ENCODE data around the gene LINGO4. TPM values are rescaled to one million over a fixed set of nuclear protein-coding genes. Genes with fewer than 3 reads are reported as not detected.

LINGO4 gene
- total and polyA plus RNA-seq, 2 of the 13 experiments (the other 11 are each of a cell fraction or from before 2014, with no cell fraction given) = 0.02 to 0.05 TPM

DNA sequence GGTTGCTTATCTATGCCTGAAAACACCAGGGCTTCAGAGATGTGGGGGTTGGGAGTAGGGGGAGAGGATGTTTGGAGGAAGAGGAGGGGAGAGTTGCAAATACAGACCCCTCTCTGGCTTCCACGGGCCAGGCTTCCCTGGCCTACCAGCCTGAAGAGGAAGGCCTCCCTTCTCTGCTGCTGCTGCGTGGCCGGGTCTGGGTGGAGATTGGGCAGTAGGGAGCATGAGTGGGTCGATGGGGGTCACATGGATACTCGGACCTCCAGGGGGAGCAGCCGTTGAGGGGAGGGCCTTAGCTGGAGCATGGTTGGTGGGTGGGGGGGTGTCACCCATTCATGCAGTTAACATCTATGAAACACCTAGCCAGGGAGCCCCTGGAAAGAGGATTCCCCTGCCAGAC is 24.8 kb upstream of the LINGO4 start:
- CTCF ChIA-PET (ENCODE audit: low intra/inter-chr PET ratio, low total read pairs) = no interaction called here
- H3K27ac ChIP-seq (ENCODE audit: extremely low read length, insufficient read depth, low read length) = no peak overlapping the region
- no peaks in the 10 kb centered on the region for H4K20me1 ChIP-seq (ENCODE audit: insufficient read depth, low read length)
- H3K79me2 ChIP-seq (ENCODE audit: insufficient read depth, low read length) = no peaks in the 10 kb centered on the region
- 82% methylated on average over 3 of the region's 6 CpGs for WGBS (ENCODE audit: low lambda C conversion rate)
- peak overlapping the region; percentile 100 for H3K4me2 ChIP-seq (ENCODE audit: low read depth, low read length)
- H3K4me1 ChIP-seq (ENCODE audit: insufficient read depth, low read length) = peaks cover 52% of the 10 kb centered on the region
- in situ Hi-C loops (cut with HindIII; ENCODE audit: extremely low pct_ligation_motif_present, low pct_unique_long_range_greater_than_20kb) = loop anchor here (10.0 kb wide), 2 partner anchors 115 to 235 kb away; partner anchors contain the start of gene CELF3
- no peaks in the 10 kb centered on the region; a peak in 2 of 5 replicates for H3K27me3 ChIP-seq (ENCODE audit: control insufficient read depth in 1 of 2, insufficient read depth in 2 of 2, low read length in 2 of 2)
- H3K4me3 ChIP-seq (replicated peaks in 1 of 3; ENCODE audit: insufficient read depth in 1 of 3, low read depth in 2 of 3, low read length in 3 of 3) = no peak overlapping the region
- POLR2A ChIA-PET = interaction anchor here (0.6 to 2.0 kb wide), 6 partner anchors 10 to 325 kb away, joined by 3 to 10 read pairs (median 3); partner anchors contain the start of genes C2CD4D and S100A11
- intact Hi-C loops (cut with micrococcal nuclease; ENCODE audit: unreplicated experiment) = loop anchor here (5.0 to 10.0 kb wide), 4 partner anchors 38 to 385 kb away; partner anchors contain the start of genes MRPL9, TDRKH and TUFT1
- DNase-seq (ENCODE audit: low spot score) = no peak
- no peak overlapping the region for H2AFZ ChIP-seq (ENCODE audit: low read length)
- no TSS peak for BruUV-seq (replicated peaks)
- H3K9ac ChIP-seq (ENCODE audit: insufficient read depth, low read depth, low read length) = no peak overlapping the region
- ATAC-seq = no peak
- no peak for FAIRE-seq
- H3K9me3 ChIP-seq (ENCODE audit: low read length) = no peaks in the 10 kb centered on the region
- H3K36me3 ChIP-seq (replicated peaks in 1 of 2; ENCODE audit: control insufficient read depth in 1 of 2, insufficient read depth in 2 of 2, low read length in 2 of 2) = no peaks in the 10 kb centered on the region
- TF ChIP-seq CENPX (CRISPR knock-in tag; IDR thresholded peaks at IDR 0.05) (no peak), ZNF670 (CRISPR knock-in tag; IDR thresholded peaks at IDR 0.05; ENCODE audit: borderline replicate concordance) (no peak), EEA1 (CRISPR knock-in tag; IDR thresholded peaks at IDR 0.05; ENCODE audit: borderline replicate concordance) (no peak), GPN1 (CRISPR knock-in tag; IDR thresholded peaks at IDR 0.05; ENCODE audit: borderline replicate concordance) (no peak), ZNF737 (CRISPR knock-in tag; IDR thresholded peaks at IDR 0.05; ENCODE audit: borderline replicate concordance) (no peak), ZMYM3 (CRISPR knock-in tag; IDR thresholded peaks at IDR 0.05) (no peak), KDM2A (CRISPR knock-in tag; IDR thresholded peaks at IDR 0.05; ENCODE audit: borderline replicate concordance, low read depth) (no peak), RELA (CRISPR knock-in tag; IDR thresholded peaks at IDR 0.05) (no peak), ZNF33A (CRISPR knock-in tag; IDR thresholded peaks at IDR 0.05; ENCODE audit: borderline replicate concordance) (no peak), NFKB2 (CRISPR knock-in tag; IDR thresholded peaks at IDR 0.05; ENCODE audit: borderline replicate concordance) (no peak), ZFP62 (CRISPR knock-in tag; IDR thresholded peaks at IDR 0.05) (no peak)
- TF ChIP-seq, protein P1, sequence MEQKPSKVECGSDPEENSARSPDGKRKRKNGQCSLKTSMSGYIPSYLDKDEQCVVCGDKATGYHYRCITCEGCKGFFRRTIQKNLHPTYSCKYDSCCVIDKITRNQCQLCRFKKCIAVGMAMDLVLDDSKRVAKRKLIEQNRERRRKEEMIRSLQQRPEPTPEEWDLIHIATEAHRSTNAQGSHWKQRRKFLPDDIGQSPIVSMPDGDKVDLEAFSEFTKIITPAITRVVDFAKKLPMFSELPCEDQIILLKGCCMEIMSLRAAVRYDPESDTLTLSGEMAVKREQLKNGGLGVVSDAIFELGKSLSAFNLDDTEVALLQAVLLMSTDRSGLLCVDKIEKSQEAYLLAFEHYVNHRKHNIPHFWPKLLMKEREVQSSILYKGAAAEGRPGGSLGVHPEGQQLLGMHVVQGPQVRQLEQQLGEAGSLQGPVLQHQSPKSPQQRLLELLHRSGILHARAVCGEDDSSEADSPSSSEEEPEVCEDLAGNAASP (CRISPR knock-in tag; IDR thresholded peaks at IDR 0.05; ENCODE audit: borderline replicate concordance) = no peak
- TF ChIP-seq, protein P2, sequence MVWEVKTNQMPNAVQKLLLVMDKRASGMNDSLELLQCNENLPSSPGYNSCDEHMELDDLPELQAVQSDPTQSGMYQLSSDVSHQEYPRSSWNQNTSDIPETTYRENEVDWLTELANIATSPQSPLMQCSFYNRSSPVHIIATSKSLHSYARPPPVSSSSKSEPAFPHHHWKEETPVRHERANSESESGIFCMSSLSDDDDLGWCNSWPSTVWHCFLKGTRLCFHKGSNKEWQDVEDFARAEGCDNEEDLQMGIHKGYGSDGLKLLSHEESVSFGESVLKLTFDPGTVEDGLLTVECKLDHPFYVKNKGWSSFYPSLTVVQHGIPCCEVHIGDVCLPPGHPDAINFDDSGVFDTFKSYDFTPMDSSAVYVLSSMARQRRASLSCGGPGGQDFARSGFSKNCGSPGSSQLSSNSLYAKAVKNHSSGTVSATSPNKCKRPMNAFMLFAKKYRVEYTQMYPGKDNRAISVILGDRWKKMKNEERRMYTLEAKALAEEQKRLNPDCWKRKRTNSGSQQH (CRISPR knock-in tag; IDR thresholded peaks at IDR 0.05; ENCODE audit: low read depth) = no peak
- TF ChIP-seq, protein P3, sequence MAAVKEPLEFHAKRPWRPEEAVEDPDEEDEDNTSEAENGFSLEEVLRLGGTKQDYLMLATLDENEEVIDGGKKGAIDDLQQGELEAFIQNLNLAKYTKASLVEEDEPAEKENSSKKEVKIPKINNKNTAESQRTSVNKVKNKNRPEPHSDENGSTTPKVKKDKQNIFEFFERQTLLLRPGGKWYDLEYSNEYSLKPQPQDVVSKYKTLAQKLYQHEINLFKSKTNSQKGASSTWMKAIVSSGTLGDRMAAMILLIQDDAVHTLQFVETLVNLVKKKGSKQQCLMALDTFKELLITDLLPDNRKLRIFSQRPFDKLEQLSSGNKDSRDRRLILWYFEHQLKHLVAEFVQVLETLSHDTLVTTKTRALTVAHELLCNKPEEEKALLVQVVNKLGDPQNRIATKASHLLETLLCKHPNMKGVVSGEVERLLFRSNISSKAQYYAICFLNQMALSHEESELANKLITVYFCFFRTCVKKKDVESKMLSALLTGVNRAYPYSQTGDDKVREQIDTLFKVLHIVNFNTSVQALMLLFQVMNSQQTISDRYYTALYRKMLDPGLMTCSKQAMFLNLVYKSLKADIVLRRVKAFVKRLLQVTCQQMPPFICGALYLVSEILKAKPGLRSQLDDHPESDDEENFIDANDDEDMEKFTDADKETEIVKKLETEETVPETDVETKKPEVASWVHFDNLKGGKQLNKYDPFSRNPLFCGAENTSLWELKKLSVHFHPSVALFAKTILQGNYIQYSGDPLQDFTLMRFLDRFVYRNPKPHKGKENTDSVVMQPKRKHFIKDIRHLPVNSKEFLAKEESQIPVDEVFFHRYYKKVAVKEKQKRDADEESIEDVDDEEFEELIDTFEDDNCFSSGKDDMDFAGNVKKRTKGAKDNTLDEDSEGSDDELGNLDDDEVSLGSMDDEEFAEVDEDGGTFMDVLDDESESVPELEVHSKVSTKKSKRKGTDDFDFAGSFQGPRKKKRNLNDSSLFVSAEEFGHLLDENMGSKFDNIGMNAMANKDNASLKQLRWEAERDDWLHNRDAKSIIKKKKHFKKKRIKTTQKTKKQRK (IDR thresholded peaks at IDR 0.05; ENCODE audit: low read length) = no peak
- TF ChIP-seq, protein P4, sequence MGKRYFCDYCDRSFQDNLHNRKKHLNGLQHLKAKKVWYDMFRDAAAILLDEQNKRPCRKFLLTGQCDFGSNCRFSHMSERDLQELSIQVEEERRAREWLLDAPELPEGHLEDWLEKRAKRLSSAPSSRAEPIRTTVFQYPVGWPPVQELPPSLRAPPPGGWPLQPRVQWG (CRISPR knock-in tag; IDR thresholded peaks at IDR 0.05; ENCODE audit: borderline replicate concordance, low read depth) = no peak
- TF ChIP-seq, protein P5, sequence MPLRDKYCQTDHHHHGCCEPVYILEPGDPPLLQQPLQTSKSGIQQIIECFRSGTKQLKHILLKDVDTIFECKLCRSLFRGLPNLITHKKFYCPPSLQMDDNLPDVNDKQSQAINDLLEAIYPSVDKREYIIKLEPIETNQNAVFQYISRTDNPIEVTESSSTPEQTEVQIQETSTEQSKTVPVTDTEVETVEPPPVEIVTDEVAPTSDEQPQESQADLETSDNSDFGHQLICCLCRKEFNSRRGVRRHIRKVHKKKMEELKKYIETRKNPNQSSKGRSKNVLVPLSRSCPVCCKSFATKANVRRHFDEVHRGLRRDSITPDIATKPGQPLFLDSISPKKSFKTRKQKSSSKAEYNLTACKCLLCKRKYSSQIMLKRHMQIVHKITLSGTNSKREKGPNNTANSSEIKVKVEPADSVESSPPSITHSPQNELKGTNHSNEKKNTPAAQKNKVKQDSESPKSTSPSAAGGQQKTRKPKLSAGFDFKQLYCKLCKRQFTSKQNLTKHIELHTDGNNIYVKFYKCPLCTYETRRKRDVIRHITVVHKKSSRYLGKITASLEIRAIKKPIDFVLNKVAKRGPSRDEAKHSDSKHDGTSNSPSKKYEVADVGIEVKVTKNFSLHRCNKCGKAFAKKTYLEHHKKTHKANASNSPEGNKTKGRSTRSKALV (CRISPR knock-in tag; IDR thresholded peaks at IDR 0.05) = no peak

Measured in HepG2 (cell line).